BE2C (cell line): ENCODE results near the gene FYN.

ENCODE experiments used
- DNase-seq: peaks from one replicate; pipeline ENCODE4 v3.0.0-alpha.2; 2020
- H3K27me3 ChIP-seq: fragments of 250-450 bp; sonication (Bioruptor Pico); 2 replicates; pipeline ENCODE4 v1.5.1; 2020; ENCODE audit warnings: mild to moderate bottlenecking
- H3K36me3 ChIP-seq: fragments of 250-450 bp; sonication (Bioruptor Pico); 2 replicates; pipeline ENCODE4 v1.5.1; 2020; ENCODE audit warnings: mild to moderate bottlenecking
- H3K4me1 ChIP-seq: fragments of 250-450 bp; sonication (Bioruptor Pico); 2 replicates; pipeline ENCODE4 v1.5.1; 2020
- H3K4me3 ChIP-seq: 2 replicates; pipeline ENCODE4 v1.5.1; 2011; ENCODE audit warnings: low read depth, low read length
- H3K9me3 ChIP-seq: fragments of 250-450 bp; sonication (Bioruptor Pico); 2 replicates; pipeline ENCODE4 v1.5.1; 2020
- CTCF ChIP-seq: IDR thresholded peaks from 2 replicates; pipeline ENCODE4 v1.5.1; 2012; ENCODE audit warnings: mild to moderate bottlenecking, low read depth, low read length

The FYN gene

GRCh38 chr6:111653434-111653833 lies 219.8 kb downstream of the FYN start:
- H3K9me3 ChIP-seq, result no peaks in the 10 kb centered on the region
- no peaks in the 10 kb centered on the region for H3K27me3 ChIP-seq
- no peak for TF ChIP-seq CTCF
- no peak for DNase-seq
- H3K4me3 ChIP-seq, result no peak overlapping the region
- H3K4me1 ChIP-seq, result no peaks in the 10 kb centered on the region
- no peaks in the 10 kb centered on the region for H3K36me3 ChIP-seq

- TF ChIP-seq CTCF, result no peak
- no peak for DNase-seq
- H3K4me1 ChIP-seq, result no peaks in the 10 kb centered on the region
Measured at GRCh38 chr6:111652156-111652555, 221.1 kb downstream of the FYN start.

GRCh38 chr6:111651185-111652034 lies 221.8 kb downstream of the FYN start:
- DNase-seq, result no peak
- Histone ChIP-seq H3K36me3 (no peaks in the 10 kb centered on the region), H3K4me1 (no peaks in the 10 kb centered on the region), H3K4me3 (no peak overlapping the region), H3K9me3 (no peaks in the 10 kb centered on the region), H3K27me3 (no peaks in the 10 kb centered on the region)
- TF ChIP-seq CTCF, result no peak

More at GRCh38 chr6:111652156-111652555, 221.1 kb downstream of the FYN start:
- no peaks in the 10 kb centered on the region for H3K27me3 ChIP-seq
- no peak overlapping the region for H3K4me3 ChIP-seq
- H3K36me3 ChIP-seq, result no peaks in the 10 kb centered on the region
- no peaks in the 10 kb centered on the region for H3K9me3 ChIP-seq

GRCh38 chr6:111650049-111650448 lies 223.2 kb downstream of the FYN start:
- no peak for TF ChIP-seq CTCF
- no peaks in the 10 kb centered on the region for H3K4me1 ChIP-seq
- H3K9me3 ChIP-seq, result no peaks in the 10 kb centered on the region
- DNase-seq, result no peak
- H3K36me3 ChIP-seq, result no peaks in the 10 kb centered on the region
- no peak overlapping the region for H3K4me3 ChIP-seq
- no peaks in the 10 kb centered on the region for H3K27me3 ChIP-seq

- no peak for TF ChIP-seq CTCF
- Histone ChIP-seq H3K4me3 (no peak overlapping the region), H3K9me3 (no peaks in the 10 kb centered on the region), H3K27me3 (no peaks in the 10 kb centered on the region), H3K36me3 (no peaks in the 10 kb centered on the region), H3K4me1 (no peaks in the 10 kb centered on the region)
- DNase-seq, result no peak
Measured at GRCh38 chr6:111648100-111648499, 225.2 kb downstream of the FYN start.

GRCh38 chr6:111646942-111647341 lies 226.3 kb downstream of the FYN start:
- H3K4me1 ChIP-seq, result no peaks in the 10 kb centered on the region
- no peaks in the 10 kb centered on the region for H3K9me3 ChIP-seq
- no peaks in the 10 kb centered on the region for H3K27me3 ChIP-seq
- H3K36me3 ChIP-seq, result no peaks in the 10 kb centered on the region
- no peak overlapping the region for H3K4me3 ChIP-seq
- TF ChIP-seq CTCF, result no peak
- no peak for DNase-seq
